ENCODE data around the gene HYAL2.
A peak's percentile ranks its signal among the peaks of the same experiment; 100 is the strongest.

HYAL2 gene

GRCh38 chr3:50319894-50320625, 2.5 kb downstream of the HYAL2 start:
- peaks cover 4% of the 10 kb centered on the region for H3K4me1 ChIP-seq (ENCODE audit: low read depth, poor library complexity, severe bottlenecking)
- H3K9ac ChIP-seq, result peak overlapping the region; percentile 78; the same call in 1 of the 2 replicates
- H3K4me2 ChIP-seq, result peak overlapping the region; percentile 78
- no peaks in the 10 kb centered on the region for H4K20me1 ChIP-seq (ENCODE audit: insufficient read depth)
- no peak overlapping the region; the same call in 1 of the 2 replicates for H3K27ac ChIP-seq
- H3K4me3 ChIP-seq (IDR thresholded peaks at IDR 0.05; ENCODE audit: insufficient read depth, low read depth, low read length), result no peak overlapping the region
- no peaks in the 10 kb centered on the region for H3K36me3 ChIP-seq (ENCODE audit: insufficient read depth)
- no peaks in the 10 kb centered on the region for H3K27me3 ChIP-seq (ENCODE audit: insufficient read depth, low read depth)
- H2AFZ ChIP-seq (ENCODE audit: low read depth), result no peak overlapping the region
- no peaks in the 10 kb centered on the region for H3K79me2 ChIP-seq (ENCODE audit: insufficient read depth, low read depth)
- no peak for TF ChIP-seq CTCF (conservative IDR thresholded peaks at IDR 0.05; ENCODE audit: low read depth, low read length)

GRCh38 chr3:50319181-50319893, 3.2 kb downstream of the HYAL2 start:
- Histone ChIP-seq H3K4me1 (ENCODE audit: low read depth, poor library complexity, severe bottlenecking) (peaks cover 4% of the 10 kb centered on the region), H3K4me2 (no peak overlapping the region), H3K36me3 (ENCODE audit: insufficient read depth) (no peaks in the 10 kb centered on the region), H3K9ac (no peak overlapping the region), H3K27me3 (ENCODE audit: insufficient read depth, low read depth) (no peaks in the 10 kb centered on the region), H3K27ac (no peak overlapping the region), H4K20me1 (ENCODE audit: insufficient read depth) (no peaks in the 10 kb centered on the region), H2AFZ (ENCODE audit: low read depth) (no peak overlapping the region), H3K79me2 (ENCODE audit: insufficient read depth, low read depth) (no peaks in the 10 kb centered on the region), H3K4me3 (IDR thresholded peaks at IDR 0.05; ENCODE audit: insufficient read depth, low read depth, low read length) (no peak overlapping the region)
- no peak for TF ChIP-seq CTCF (conservative IDR thresholded peaks at IDR 0.05; ENCODE audit: low read depth, low read length)

GRCh38 chr3:50318615-50319014, 3.9 kb downstream of the HYAL2 start:
- no peak overlapping the region for H3K4me2 ChIP-seq
- H2AFZ ChIP-seq (ENCODE audit: low read depth), result no peak overlapping the region
- no peak for TF ChIP-seq CTCF (conservative IDR thresholded peaks at IDR 0.05; ENCODE audit: low read depth, low read length)
- no peak overlapping the region for H3K9ac ChIP-seq
- H3K4me3 ChIP-seq (IDR thresholded peaks at IDR 0.05; ENCODE audit: insufficient read depth, low read depth, low read length), result no peak overlapping the region
- H3K27ac ChIP-seq, result no peak overlapping the region
- H3K4me1 ChIP-seq (ENCODE audit: low read depth, poor library complexity, severe bottlenecking), result peaks cover 4% of the 10 kb centered on the region
- no peaks in the 10 kb centered on the region for H3K27me3 ChIP-seq (ENCODE audit: insufficient read depth, low read depth)
- no peaks in the 10 kb centered on the region for H3K79me2 ChIP-seq (ENCODE audit: insufficient read depth, low read depth)
- no peaks in the 10 kb centered on the region for H3K36me3 ChIP-seq (ENCODE audit: insufficient read depth)
- no peaks in the 10 kb centered on the region for H4K20me1 ChIP-seq (ENCODE audit: insufficient read depth)

- no peak overlapping the region for H3K9ac ChIP-seq
- peaks cover 4% of the 10 kb centered on the region for H3K4me1 ChIP-seq (ENCODE audit: low read depth, poor library complexity, severe bottlenecking)
- H4K20me1 ChIP-seq (ENCODE audit: insufficient read depth), result no peaks in the 10 kb centered on the region
- no peaks in the 10 kb centered on the region for H3K36me3 ChIP-seq (ENCODE audit: insufficient read depth)
- no peak for TF ChIP-seq CTCF (conservative IDR thresholded peaks at IDR 0.05; ENCODE audit: low read depth, low read length)
- H3K4me3 ChIP-seq (IDR thresholded peaks at IDR 0.05; ENCODE audit: insufficient read depth, low read depth, low read length), result no peak overlapping the region
- no peaks in the 10 kb centered on the region for H3K27me3 ChIP-seq (ENCODE audit: insufficient read depth, low read depth)
- no peaks in the 10 kb centered on the region for H3K79me2 ChIP-seq (ENCODE audit: insufficient read depth, low read depth)
- H2AFZ ChIP-seq (ENCODE audit: low read depth), result no peak overlapping the region
- no peak overlapping the region for H3K4me2 ChIP-seq
- no peak overlapping the region for H3K27ac ChIP-seq
Measured at GRCh38 chr3:50318163-50318562, 4.4 kb downstream of the HYAL2 start.
